KMS-11 (cell line): ENCODE measurements around the gene ANKRD6.

Experiments
- H2AFZ ChIP-seq: fragments of 200-600 bp; sonication (generic); 2 replicates; pipeline ENCODE4 v1.6.1; 2016; ENCODE audit warnings: antibody characterized with exemption, mixed run types, low read depth
- H3K27ac ChIP-seq: fragments of 200-600 bp; sonication (generic); 2 replicates; pipeline ENCODE4 v1.6.1; 2016; ENCODE audit warnings: mild to moderate bottlenecking, mixed run types
- H3K27me3 ChIP-seq: fragments of 200-600 bp; sonication (generic); 2 replicates; pipeline ENCODE4 v1.6.1; 2017; ENCODE audit warnings: mild to moderate bottlenecking, low read depth, mixed run types, moderate library complexity; ENCODE audit not compliant: insufficient read depth
- H3K36me3 ChIP-seq: fragments of 200-600 bp; sonication (generic); 2 replicates; pipeline ENCODE4 v1.6.1; 2017; ENCODE audit warnings: mild to moderate bottlenecking, mixed run types; ENCODE audit not compliant: insufficient read depth
- H3K4me1 ChIP-seq: fragments of 200-600 bp; sonication (generic); 2 replicates; pipeline ENCODE4 v1.6.1; 2016; ENCODE audit warnings: mild to moderate bottlenecking, low read depth, mixed run types; ENCODE audit not compliant: poor library complexity, severe bottlenecking
- H3K4me2 ChIP-seq: fragments of 200-600 bp; sonication (generic); 2 replicates; pipeline ENCODE4 v1.7.0; 2016; ENCODE audit warnings: mild to moderate bottlenecking, mixed run types
- H3K4me3 ChIP-seq: fragments of 200-600 bp; sonication (generic); IDR thresholded peaks from 2 replicates; pipeline ENCODE4 v1.6.1; 2017; ENCODE audit warnings: low read depth, low read length, mixed read lengths; ENCODE audit not compliant: insufficient read depth
- H3K79me2 ChIP-seq: fragments of 200-600 bp; sonication (generic); 2 replicates; pipeline ENCODE4 v1.6.1; 2016; ENCODE audit warnings: low read depth, mixed run types; ENCODE audit not compliant: insufficient read depth
- H3K9ac ChIP-seq: fragments of 200-600 bp; sonication (generic); 2 replicates; pipeline ENCODE4 v1.6.1; 2016; ENCODE audit warnings: mild to moderate bottlenecking, mixed run types
- H4K20me1 ChIP-seq: fragments of 200-600 bp; sonication (generic); 2 replicates; pipeline ENCODE4 v1.6.1; 2016; ENCODE audit warnings: mild to moderate bottlenecking, mixed run types; ENCODE audit not compliant: insufficient read depth
- CTCF ChIP-seq: fragments of 200-600 bp; sonication (generic); conservative IDR thresholded peaks from 2 replicates; pipeline ENCODE4 v1.6.1; 2017; ENCODE audit warnings: low read depth, mild to moderate bottlenecking, antibody characterized with exemption, low read length, moderate library complexity, mixed read lengths

Gene ANKRD6

GRCh38 chr6:89460713-89461112 lies 27.8 kb downstream of the ANKRD6 start:
- Histone ChIP-seq H3K36me3 (no peaks in the 10 kb centered on the region), H4K20me1 (no peaks in the 10 kb centered on the region), H3K27me3 (no peaks in the 10 kb centered on the region), H3K4me2 (no peak overlapping the region), H3K79me2 (no peaks in the 10 kb centered on the region), H3K4me1 (no peaks in the 10 kb centered on the region), H3K27ac (no peak overlapping the region), H3K4me3 (no peak overlapping the region), H3K9ac (no peak overlapping the region), H2AFZ (no peak overlapping the region)
- TF ChIP-seq CTCF, result no peak

- no peaks in the 10 kb centered on the region for H4K20me1 ChIP-seq
- H3K36me3 ChIP-seq, result no peaks in the 10 kb centered on the region
- no peak overlapping the region for H3K9ac ChIP-seq
- H2AFZ ChIP-seq, result no peak overlapping the region
- no peak overlapping the region for H3K4me2 ChIP-seq
- no peaks in the 10 kb centered on the region for H3K79me2 ChIP-seq
- H3K27ac ChIP-seq, result no peak overlapping the region
- no peak for TF ChIP-seq CTCF
- no peak overlapping the region for H3K4me3 ChIP-seq
- no peaks in the 10 kb centered on the region for H3K27me3 ChIP-seq
- no peaks in the 10 kb centered on the region for H3K4me1 ChIP-seq
These were observed 29.6 kb downstream of the ANKRD6 start for GRCh38 chr6:89462503-89462902.

- Histone ChIP-seq H3K4me1 (no peaks in the 10 kb centered on the region), H4K20me1 (no peaks in the 10 kb centered on the region)
- TF ChIP-seq CTCF, result no peak
These were observed 31.3 kb downstream of the ANKRD6 start for GRCh38 chr6:89464295-89464694.

GRCh38 chr6:89467437-89467836 lies 34.5 kb downstream of the ANKRD6 start:
- TF ChIP-seq CTCF, result no peak
- Histone ChIP-seq H4K20me1 (no peaks in the 10 kb centered on the region), H3K27me3 (no peaks in the 10 kb centered on the region), H3K79me2 (no peaks in the 10 kb centered on the region), H2AFZ (no peak overlapping the region), H3K4me2 (no peak overlapping the region), H3K27ac (no peak overlapping the region), H3K4me3 (no peak overlapping the region), H3K9ac (no peak overlapping the region), H3K36me3 (no peaks in the 10 kb centered on the region), H3K4me1 (no peaks in the 10 kb centered on the region)

More at GRCh38 chr6:89464295-89464694, 31.3 kb downstream of the ANKRD6 start:
- Histone ChIP-seq H3K79me2 (no peaks in the 10 kb centered on the region), H3K4me3 (no peak overlapping the region), H3K36me3 (no peaks in the 10 kb centered on the region), H3K9ac (no peak overlapping the region), H2AFZ (no peak overlapping the region), H3K27me3 (no peaks in the 10 kb centered on the region), H3K27ac (no peak overlapping the region), H3K4me2 (no peak overlapping the region)
